DOHH2 (cell line): ENCODE measurements around the gene CHD5.

Experiments used
- H3F3A ChIP-seq: fragments of 200-600 bp; sonication (generic), shearing (Covaris generic); 2 replicates; pipeline ENCODE4 v1.6.0; 2016; ENCODE audit warnings: antibody characterized with exemption, mild to moderate bottlenecking; ENCODE audit not compliant: control insufficient read depth, insufficient read depth
- H3K27ac ChIP-seq: fragments of 200-600 bp; sonication (generic); 2 replicates; pipeline ENCODE4 v1.5.1; 2014; ENCODE audit warnings: low read depth, mild to moderate bottlenecking, low read length, moderate library complexity
- H3K27me3 ChIP-seq: fragments of 200-600 bp; sonication (generic); 2 replicates; pipeline ENCODE4 v1.6.1; 2014; ENCODE audit warnings: mild to moderate bottlenecking, low read length, mixed read lengths; ENCODE audit not compliant: control insufficient read depth
- H3K36me3 ChIP-seq: fragments of 200-600 bp; sonication (generic); 2 replicates; pipeline ENCODE4 v1.6.1; 2014; ENCODE audit warnings: mild to moderate bottlenecking, low read length, moderate library complexity, mixed read lengths; ENCODE audit not compliant: control insufficient read depth
- H3K4me1 ChIP-seq: fragments of 200-600 bp; sonication (generic); 2 replicates; pipeline ENCODE4 v1.6.1; 2014; ENCODE audit warnings: mild to moderate bottlenecking, low read length, mixed read lengths; ENCODE audit not compliant: control insufficient read depth
- H3K4me2 ChIP-seq: fragments of 200-600 bp; sonication (generic); 2 replicates; pipeline ENCODE4 v1.6.0; 2014; ENCODE audit warnings: mild to moderate bottlenecking, low read length, moderate library complexity
- H3K4me3 ChIP-seq: fragments of 200-600 bp; sonication (generic); 2 replicates; pipeline ENCODE4 v1.5.1; 2014; ENCODE audit warnings: mild to moderate bottlenecking, low read length, mixed read lengths
- H3K79me2 ChIP-seq: fragments of 200-600 bp; sonication (generic); 2 replicates; pipeline ENCODE4 v1.6.1; 2014; ENCODE audit warnings: mild to moderate bottlenecking, low read length, mixed read lengths; ENCODE audit not compliant: control insufficient read depth
- H3K9me2 ChIP-seq: fragments of 200-600 bp; sonication (generic); replicated peaks from 2 replicates; pipeline ENCODE4 v1.6.1; 2014; ENCODE audit warnings: mild to moderate bottlenecking, low read length, mixed read lengths; ENCODE audit not compliant: control insufficient read depth
- H3K9me3 ChIP-seq: fragments of 200-600 bp; sonication (generic); 2 replicates; pipeline ENCODE4 v1.6.1; 2014; ENCODE audit warnings: antibody characterized with exemption, low read length, mixed read lengths; ENCODE audit not compliant: control insufficient read depth, insufficient read depth
- H4K20me1 ChIP-seq: fragments of 200-600 bp; sonication (generic); 2 replicates; pipeline ENCODE4 v1.6.0; 2014; ENCODE audit warnings: low read depth, mild to moderate bottlenecking, antibody characterized with exemption, low read length, moderate library complexity; ENCODE audit not compliant: control insufficient read depth, insufficient read depth
- EZH2phosphoT487 ChIP-seq: fragments of 200-600 bp; sonication (generic); IDR thresholded peaks from 2 replicates; pipeline ENCODE4 v1.6.1; 2017; ENCODE audit warnings: borderline replicate concordance, mild to moderate bottlenecking, antibody characterized with exemption, low read length, moderate library complexity, mixed read lengths
- TF ChIP-seq, protein P1 (sequence below): fragments of 200-600 bp; sonication (generic); IDR thresholded peaks from one replicate; pipeline ENCODE4 v1.5.1; 2014; ENCODE audit warnings: antibody characterized with exemption, mild to moderate bottlenecking, low read depth, low read length; ENCODE audit not compliant: poor library complexity, severe bottlenecking

Gene CHD5

DNA sequence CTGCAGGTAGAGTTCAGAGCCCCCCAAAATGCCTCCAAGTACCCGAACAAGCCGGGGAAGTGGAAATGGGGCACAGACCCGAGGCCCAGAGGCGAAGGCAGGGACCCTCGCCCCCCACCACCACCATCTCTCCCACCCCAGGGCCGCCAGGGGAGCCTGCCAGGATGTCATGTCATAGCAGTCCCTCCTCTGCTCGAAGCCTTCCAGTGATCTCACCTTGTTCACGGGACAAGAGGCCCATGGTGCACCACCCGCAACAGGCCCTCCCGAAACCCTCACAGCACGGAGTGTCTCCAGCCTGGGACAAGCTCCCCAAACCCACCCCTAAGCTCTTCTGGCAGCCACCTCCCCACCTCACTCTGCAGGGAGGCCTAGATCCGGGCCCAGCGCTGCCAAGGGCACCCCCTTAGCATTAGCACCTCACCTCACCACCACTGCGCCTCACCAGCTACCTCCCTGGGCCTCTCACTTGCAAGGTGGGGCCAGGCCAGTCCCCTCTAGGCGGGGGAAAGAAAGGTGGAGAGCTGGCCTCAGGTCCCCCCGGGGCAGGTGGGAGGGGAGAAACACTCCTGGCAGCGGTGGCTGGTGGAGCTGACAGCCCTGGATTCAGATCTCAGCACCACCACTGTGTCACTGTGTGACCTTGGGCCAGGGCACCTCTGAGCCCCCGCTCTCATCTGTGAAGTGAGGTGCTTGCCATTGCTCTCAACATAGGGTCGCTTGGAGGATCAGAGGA lies 13.3 kb downstream of the CHD5 start:
- H3K36me3 ChIP-seq, result no peaks in the 10 kb centered on the region
- H3K4me3 ChIP-seq, result no peak overlapping the region
- no peaks in the 10 kb centered on the region for H4K20me1 ChIP-seq
- TF ChIP-seq, protein P1, sequence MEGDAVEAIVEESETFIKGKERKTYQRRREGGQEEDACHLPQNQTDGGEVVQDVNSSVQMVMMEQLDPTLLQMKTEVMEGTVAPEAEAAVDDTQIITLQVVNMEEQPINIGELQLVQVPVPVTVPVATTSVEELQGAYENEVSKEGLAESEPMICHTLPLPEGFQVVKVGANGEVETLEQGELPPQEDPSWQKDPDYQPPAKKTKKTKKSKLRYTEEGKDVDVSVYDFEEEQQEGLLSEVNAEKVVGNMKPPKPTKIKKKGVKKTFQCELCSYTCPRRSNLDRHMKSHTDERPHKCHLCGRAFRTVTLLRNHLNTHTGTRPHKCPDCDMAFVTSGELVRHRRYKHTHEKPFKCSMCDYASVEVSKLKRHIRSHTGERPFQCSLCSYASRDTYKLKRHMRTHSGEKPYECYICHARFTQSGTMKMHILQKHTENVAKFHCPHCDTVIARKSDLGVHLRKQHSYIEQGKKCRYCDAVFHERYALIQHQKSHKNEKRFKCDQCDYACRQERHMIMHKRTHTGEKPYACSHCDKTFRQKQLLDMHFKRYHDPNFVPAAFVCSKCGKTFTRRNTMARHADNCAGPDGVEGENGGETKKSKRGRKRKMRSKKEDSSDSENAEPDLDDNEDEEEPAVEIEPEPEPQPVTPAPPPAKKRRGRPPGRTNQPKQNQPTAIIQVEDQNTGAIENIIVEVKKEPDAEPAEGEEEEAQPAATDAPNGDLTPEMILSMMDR, result no peak
- no peak for TF ChIP-seq EZH2phosphoT487
- H3F3A ChIP-seq, result no peaks in the 10 kb centered on the region
- H3K27me3 ChIP-seq, result no peaks in the 10 kb centered on the region
- H3K9me3 ChIP-seq, result no peaks in the 10 kb centered on the region
- no peaks in the 10 kb centered on the region for H3K79me2 ChIP-seq
- no peaks in the 10 kb centered on the region for H3K9me2 ChIP-seq
- H3K4me2 ChIP-seq, result no peak overlapping the region
- H3K27ac ChIP-seq, result no peak overlapping the region
- no peaks in the 10 kb centered on the region for H3K4me1 ChIP-seq

DNA sequence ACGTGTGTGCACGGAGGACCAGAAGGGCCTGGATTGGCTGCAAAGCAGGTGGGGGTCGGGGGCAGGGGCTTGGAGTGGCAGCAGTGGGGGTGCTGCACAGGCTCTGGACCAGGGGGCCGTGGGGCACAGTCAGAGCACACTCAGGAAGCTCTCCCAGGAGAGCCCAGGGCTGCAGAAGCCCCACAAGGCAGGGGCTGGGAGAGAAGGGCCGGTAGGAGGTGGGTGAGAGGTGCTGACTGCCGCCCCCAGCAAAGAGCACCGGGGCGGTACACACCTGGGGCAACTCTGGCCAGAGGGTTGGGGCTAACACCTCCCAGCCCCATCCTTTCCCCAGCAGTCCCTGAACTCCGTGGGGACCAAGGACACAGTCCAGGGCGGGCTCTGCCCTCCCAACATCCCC lies 13.9 kb downstream of the CHD5 start:
- H3K27me3 ChIP-seq, result no peaks in the 10 kb centered on the region
- no peaks in the 10 kb centered on the region for H3K4me1 ChIP-seq
- no peak overlapping the region for H3K27ac ChIP-seq
- no peaks in the 10 kb centered on the region for H3K9me3 ChIP-seq
- H4K20me1 ChIP-seq, result no peaks in the 10 kb centered on the region
- H3F3A ChIP-seq, result no peaks in the 10 kb centered on the region
- H3K9me2 ChIP-seq, result no peaks in the 10 kb centered on the region
- H3K79me2 ChIP-seq, result no peaks in the 10 kb centered on the region
- TF ChIP-seq, protein P1, result no peak
- TF ChIP-seq EZH2phosphoT487, result no peak
- no peak overlapping the region for H3K4me2 ChIP-seq
- no peaks in the 10 kb centered on the region for H3K36me3 ChIP-seq
- no peak overlapping the region for H3K4me3 ChIP-seq

DNA sequence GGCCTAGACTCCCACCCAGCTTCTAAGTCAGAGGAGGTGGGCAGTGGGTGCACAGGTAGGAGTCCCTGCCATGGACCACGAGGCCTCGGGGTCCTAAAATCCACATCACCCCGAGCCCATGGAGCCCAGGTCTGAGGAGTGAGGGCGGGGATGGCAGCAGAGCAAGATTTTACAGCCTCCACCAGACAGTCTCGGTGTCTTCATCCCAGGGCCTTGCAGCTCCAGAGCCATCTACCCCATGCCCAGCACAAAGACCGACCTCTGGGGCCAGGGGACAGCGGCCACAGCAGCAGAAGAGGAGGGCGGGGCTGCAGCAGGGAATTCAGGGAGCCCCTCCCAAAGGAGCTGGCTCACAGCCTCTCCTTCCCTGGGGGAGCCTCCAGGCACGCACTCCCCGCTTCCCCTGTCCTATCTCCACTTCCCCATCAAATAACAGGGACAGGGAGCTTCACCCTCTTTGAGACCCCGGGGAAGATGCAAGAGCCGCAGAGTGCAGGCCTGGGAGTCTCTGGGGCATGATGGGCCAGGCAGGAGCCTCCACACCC lies 14.6 kb downstream of the CHD5 start:
- Histone ChIP-seq H3K36me3 (no peaks in the 10 kb centered on the region), H3K27me3 (no peaks in the 10 kb centered on the region), H3K4me3 (no peak overlapping the region), H3K9me3 (no peaks in the 10 kb centered on the region), H3F3A (no peaks in the 10 kb centered on the region), H3K79me2 (no peaks in the 10 kb centered on the region), H3K9me2 (no peaks in the 10 kb centered on the region), H3K27ac (no peak overlapping the region), H3K4me1 (no peaks in the 10 kb centered on the region), H3K4me2 (no peak overlapping the region), H4K20me1 (no peaks in the 10 kb centered on the region)
- TF ChIP-seq EZH2phosphoT487, result no peak
- TF ChIP-seq, protein P1, result no peak
